Progenitor cell of endocrine pancreas (in vitro differentiated cells): ENCODE data around the gene ADAM10. TPM values are rescaled to one million over a fixed set of nuclear protein-coding genes. Genes with fewer than 3 reads are reported as not detected.

Source experiments
- DNase-seq: peaks from one replicate; pipeline ENCODE4 v3.0.0; 2021; ENCODE audit warnings: low spot score; ENCODE audit not compliant: unreplicated experiment
- H3K27ac Mint-ChIP-seq: 2 replicates; pipeline ENCODE4 v1.8.0; 2021; ENCODE audit warnings: mild to moderate bottlenecking, moderate library complexity, mixed read lengths
- H3K27me3 Mint-ChIP-seq: 2 replicates; pipeline ENCODE4 v1.8.0; 2021; ENCODE audit warnings: mixed read lengths
- H3K36me3 Mint-ChIP-seq: 2 replicates; pipeline ENCODE4 v1.8.0; 2022; ENCODE audit warnings: mixed read lengths; ENCODE audit not compliant: insufficient read depth
- H3K4me1 Mint-ChIP-seq: 2 replicates; pipeline ENCODE4 v1.8.0; 2021; ENCODE audit warnings: low read depth, mixed read lengths
- H3K4me3 Mint-ChIP-seq: 2 replicates; pipeline ENCODE4 v1.8.0; 2021; ENCODE audit warnings: low read depth, mild to moderate bottlenecking, moderate library complexity, mixed read lengths
- H3K9me3 Mint-ChIP-seq: 2 replicates; pipeline ENCODE4 v1.8.0; 2021; ENCODE audit warnings: low read depth, mixed read lengths
- CTCF ChIP-seq: fragments of 200-600 bp; sonication (generic); IDR thresholded peaks from one replicate; pipeline ENCODE4 v1.5.0; 2021; ENCODE audit warnings: antibody characterized with exemption, mild to moderate bottlenecking; ENCODE audit not compliant: unreplicated experiment
- total RNA-seq: library from RNA; stranded (reverse); gene quantifications from 2 replicates; pipeline ENCODE4 v1.2.1, GENCODE V29; 2021

ADAM10 gene
- total RNA-seq, 1 donor from 2014 or later: 237 TPM

GRCh38 chr15:58585693-58586443 is 163.6 kb downstream of the ADAM10 start:
- Mint-ChIP-seq H3K4me3 (no peak overlapping the region), H3K27me3 (no peaks in the 10 kb centered on the region), H3K4me1 (peaks cover 32% of the 10 kb centered on the region), H3K27ac (peak overlapping the region; percentile 55), H3K36me3 (no peaks in the 10 kb centered on the region), H3K9me3 (peaks cover 5% of the 10 kb centered on the region)
- TF ChIP-seq CTCF: no peak
- DNase-seq: no peak

- Mint-ChIP-seq H3K4me1 (peaks cover 25% of the 10 kb centered on the region), H3K9me3 (peaks cover 5% of the 10 kb centered on the region), H3K4me3 (no peak overlapping the region), H3K27me3 (no peaks in the 10 kb centered on the region), H3K27ac (no peak overlapping the region), H3K36me3 (no peaks in the 10 kb centered on the region)
- no peak for TF ChIP-seq CTCF
- no peak for DNase-seq
These were observed 164.6 kb downstream of the ADAM10 start for GRCh38 chr15:58584789-58585461.

GRCh38 chr15:58583171-58583908 is 166.2 kb downstream of the ADAM10 start:
- Mint-ChIP-seq H3K27ac (no peak overlapping the region), H3K4me3 (no peak overlapping the region), H3K9me3 (peaks cover 5% of the 10 kb centered on the region), H3K27me3 (no peaks in the 10 kb centered on the region), H3K4me1 (peaks cover 17% of the 10 kb centered on the region), H3K36me3 (no peaks in the 10 kb centered on the region)
- DNase-seq: no peak
- TF ChIP-seq CTCF: no peak

GRCh38 chr15:58582160-58582559 is 167.3 kb downstream of the ADAM10 start:
- Mint-ChIP-seq H3K36me3 (no peaks in the 10 kb centered on the region), H3K9me3 (peaks cover 5% of the 10 kb centered on the region), H3K27me3 (no peaks in the 10 kb centered on the region), H3K27ac (peak overlapping the region; percentile 22), H3K4me1 (peaks cover 10% of the 10 kb centered on the region), H3K4me3 (no peak overlapping the region)
- no peak for TF ChIP-seq CTCF
- DNase-seq: no peak

GRCh38 chr15:58576657-58577056 is 172.8 kb downstream of the ADAM10 start:
- Mint-ChIP-seq H3K4me3 (no peak overlapping the region), H3K27ac (no peak overlapping the region), H3K4me1 (peaks cover 2% of the 10 kb centered on the region), H3K9me3 (no peaks in the 10 kb centered on the region), H3K36me3 (no peaks in the 10 kb centered on the region), H3K27me3 (peaks cover 4% of the 10 kb centered on the region)
- DNase-seq: no peak
- no peak for TF ChIP-seq CTCF
